GM21576 (cell line): Measurements from ENCODE around the gene KRT73.
"Not testable (repeated sequence)": the region's sequence is repeated elsewhere in the genome, so short reads cannot be mapped to it uniquely, and the experiment has no call there.

Experiments used
- ATAC-seq: cut with Tn5 transposase; IDR thresholded peaks from one replicate; pipeline ENCODE4 v1.9.1; 2021; ENCODE audit warnings: mild to moderate bottlenecking, moderate library complexity; ENCODE audit not compliant: unreplicated experiment

The KRT73 gene

GRCh38 chr12:52603314-52603713 lies 15.0 kb downstream of the KRT73 start:
- no peak for ATAC-seq

DNA sequence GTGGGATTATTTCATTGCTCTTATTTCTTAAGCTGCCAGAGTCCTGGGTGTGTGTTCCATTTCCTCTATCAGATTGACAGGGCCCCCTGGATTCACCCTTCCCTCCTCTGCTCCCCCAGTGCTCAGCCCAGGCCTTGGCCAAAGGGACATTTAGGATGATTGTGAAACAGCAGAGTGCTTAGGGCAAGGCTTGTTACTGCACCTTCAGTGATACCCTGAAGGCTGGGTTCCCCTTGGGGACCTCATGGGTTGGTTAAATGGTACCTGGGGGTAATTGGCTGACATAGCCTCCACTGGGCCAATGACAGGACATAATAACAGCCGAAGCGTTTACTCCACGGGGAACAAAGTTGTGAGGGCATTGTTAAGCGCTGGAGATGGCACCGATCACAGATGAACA lies 15.8 kb downstream of the KRT73 start:
- no peak for ATAC-seq

GRCh38 chr12:52601671-52602070 lies 16.7 kb downstream of the KRT73 start:
- ATAC-seq: no peak

GRCh38 chr12:52600941-52601481 lies 17.3 kb downstream of the KRT73 start, which contains the start of gene KRT72:
Gene KRT72 (minus strand): TSS chr12:52601463. CDS start chr12:52601452, 11 bp downstream.
- ATAC-seq: no peak

DNA sequence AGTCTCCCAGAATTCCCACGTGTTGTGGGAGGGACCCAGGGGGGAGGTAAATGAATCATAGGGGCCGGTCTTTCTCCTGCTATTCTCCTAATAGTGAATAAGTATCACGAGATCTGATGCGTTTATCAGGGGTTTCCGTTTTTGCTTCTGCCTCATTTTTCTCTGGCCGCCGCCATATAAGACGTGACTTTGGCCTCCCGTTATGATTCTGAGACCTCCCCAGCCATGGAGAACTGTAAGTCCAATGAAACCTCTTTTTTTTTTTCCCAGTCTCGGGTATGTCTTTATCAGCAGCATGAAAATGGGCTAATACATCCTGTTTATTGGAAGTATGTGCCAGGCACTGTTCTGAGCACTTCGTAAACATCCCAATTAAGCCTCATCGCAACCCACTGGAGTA lies 17.9 kb downstream of the KRT73 start:
- no peak for ATAC-seq

- no peak for ATAC-seq
Measured at GRCh38 chr12:52600071-52600470, 18.3 kb downstream of the KRT73 start.

DNA sequence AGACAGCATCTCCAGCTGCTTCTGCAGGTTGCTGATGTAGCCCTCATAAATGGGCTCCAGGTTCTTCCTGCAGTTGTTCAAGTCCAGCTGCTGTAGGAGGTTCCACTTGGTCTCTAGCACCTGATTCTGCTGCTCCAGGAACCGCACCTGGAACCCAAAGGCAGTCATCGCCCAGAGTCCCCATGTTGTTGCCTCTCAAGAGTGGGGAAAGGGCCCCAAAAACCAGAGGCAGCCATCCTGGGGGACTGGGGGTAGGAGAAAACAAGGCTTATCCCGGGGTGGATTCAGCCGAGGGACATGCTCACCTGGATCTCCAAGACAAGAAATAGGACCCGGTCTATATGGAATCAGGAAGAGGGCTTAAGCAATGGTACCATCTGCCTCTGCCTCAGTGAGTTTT lies 19.4 kb downstream of the KRT73 start:
- no peak for ATAC-seq

GRCh38 chr12:52594237-52594636 lies 24.1 kb downstream of the KRT73 start:
- not testable (repeated sequence) for ATAC-seq

- no peak for ATAC-seq
Measured at GRCh38 chr12:52591521-52591920, 26.8 kb downstream of the KRT73 start.

GRCh38 chr12:52590021-52590420 lies 28.3 kb downstream of the KRT73 start:
- ATAC-seq: no peak

DNA sequence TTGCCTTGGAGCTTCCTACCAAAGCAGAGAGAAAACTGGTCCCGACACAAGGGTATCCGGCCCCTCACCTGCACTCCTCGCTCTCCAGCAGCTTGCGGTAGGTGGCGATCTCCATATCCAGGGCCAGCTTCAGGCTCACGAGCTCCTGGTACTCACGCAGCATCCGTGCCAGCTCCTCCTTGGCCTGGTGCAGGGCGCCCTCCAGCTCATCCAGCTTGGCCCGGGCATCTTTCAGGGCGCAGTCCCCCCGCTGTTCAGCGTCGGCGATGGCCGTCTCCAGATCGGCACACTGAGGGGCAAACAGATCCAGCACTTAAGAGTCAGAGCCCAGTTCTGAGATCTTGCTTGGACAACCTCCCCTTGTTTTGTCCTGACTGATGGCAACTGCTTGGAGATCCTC lies 30.8 kb downstream of the KRT73 start:
- ATAC-seq: no peak

GRCh38 chr12:52585946-52586345 lies 32.4 kb downstream of the KRT73 start:
- ATAC-seq: no peak

- no peak for ATAC-seq
Measured at GRCh38 chr12:52585066-52585465, 33.3 kb downstream of the KRT73 start.

- no peak for ATAC-seq
Measured at GRCh38 chr12:52584156-52584682, 34.1 kb downstream of the KRT73 start.

- ATAC-seq: peak; percentile 53
Measured at GRCh38 chr12:52582971-52583456, 35.3 kb downstream of the KRT73 start.

- ATAC-seq: no peak
Measured at GRCh38 chr12:52582486-52582885, 35.9 kb downstream of the KRT73 start.

- no peak for ATAC-seq
Measured at GRCh38 chr12:52581481-52581880, 36.9 kb downstream of the KRT73 start.

GRCh38 chr12:52581066-52581465 lies 37.3 kb downstream of the KRT73 start:
- ATAC-seq: no peak

DNA sequence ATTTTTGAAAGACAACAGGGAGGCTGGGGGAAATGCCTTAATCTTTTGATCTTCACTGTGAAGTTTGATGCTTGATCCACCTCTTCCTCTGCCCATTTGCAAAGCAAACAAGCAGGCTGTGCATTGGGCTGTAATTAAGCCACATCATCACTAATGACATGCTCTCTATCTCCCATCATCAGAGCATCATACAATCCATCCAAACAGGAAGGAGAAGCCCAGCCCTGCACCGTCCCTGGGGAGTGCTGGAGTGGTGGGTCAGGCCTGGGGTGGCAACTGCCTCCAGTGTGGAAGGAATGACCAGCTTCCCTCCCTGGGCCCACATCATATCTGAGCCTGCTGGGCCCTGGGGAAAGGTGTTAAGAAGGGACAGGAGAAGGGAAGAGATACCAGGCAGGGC lies 37.9 kb downstream of the KRT73 start:
- ATAC-seq: no peak

- ATAC-seq: no peak
Measured at GRCh38 chr12:52579468-52580465, 38.6 kb downstream of the KRT73 start.

DNA sequence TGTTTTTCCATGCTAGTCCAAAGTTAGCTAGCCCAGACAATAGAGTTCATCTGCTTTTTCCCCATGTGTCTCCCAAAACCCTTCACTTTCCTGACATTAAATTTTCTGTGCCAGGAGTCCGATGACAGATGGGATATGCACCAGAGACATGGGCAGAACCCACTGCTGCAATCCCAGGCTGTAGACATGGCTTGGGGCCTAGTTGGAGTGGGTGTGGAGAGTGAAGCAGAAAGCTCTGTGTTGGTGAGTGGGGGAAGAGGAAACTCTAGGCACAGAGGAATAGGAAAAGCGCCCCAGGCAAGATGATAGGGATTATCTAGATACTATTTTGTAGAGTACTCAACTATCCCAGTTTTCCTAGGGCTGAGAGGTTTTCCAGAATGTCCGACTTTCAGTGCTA lies 39.9 kb downstream of the KRT73 start:
- no peak for ATAC-seq

DNA sequence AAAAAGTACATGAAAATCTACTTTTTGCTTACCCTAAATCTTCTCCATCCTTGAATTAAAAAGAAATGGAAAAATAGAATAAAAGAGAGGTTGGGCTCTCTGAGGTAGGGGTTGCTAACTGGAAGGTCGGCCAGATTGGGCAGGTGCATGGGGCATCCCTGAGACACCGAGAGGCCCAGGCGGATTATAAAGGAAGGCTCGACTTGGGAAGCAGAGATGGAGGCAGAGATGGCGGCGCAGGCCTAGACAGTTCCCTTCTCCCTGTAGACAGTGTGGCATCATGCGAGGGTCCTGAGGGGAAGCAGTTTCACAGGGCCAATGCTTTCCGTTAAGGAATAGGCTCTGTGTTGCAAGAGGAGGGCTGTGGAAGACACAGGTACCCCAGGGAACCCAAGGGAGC lies 41.0 kb downstream of the KRT73 start:
- no peak for ATAC-seq
